ENCODE measurements around the gene PRELP.

- TF ChIP-seq CTCF (IDR thresholded peaks at IDR 0.05) (no peak), POLR2AphosphoS5 (IDR thresholded peaks at IDR 0.05; ENCODE audit: low read depth, low read length) (no peak), TCF7L2 (IDR thresholded peaks at IDR 0.05; ENCODE audit: low read depth, low read length) (no peak), SIN3A (IDR thresholded peaks at IDR 0.05; ENCODE audit: borderline replicate concordance, insufficient read depth, low read depth, low read length) (no peak), REST (IDR thresholded peaks at IDR 0.05; ENCODE audit: insufficient read depth in 1 of 2, low read depth in 2 of 2, low read length in 1 of 2) (no peak)
These were observed 44.7 kb downstream of the PRELP start for GRCh38 chr1:203520315-203520714.
